ENCODE data around the gene ATP8B4. TPM values are rescaled to one million over a fixed set of nuclear protein-coding genes. Genes with fewer than 3 reads are reported as not detected.

ATP8B4 gene
- total and polyA plus RNA-seq, 2 donors from 2014 or later = 2.1 to 12.5 TPM

GRCh38 chr15:49809894-49810609 lies 309.0 kb downstream of the ATP8B4 start:
- no peaks in the 10 kb centered on the region for H3K4me1 ChIP-seq (ENCODE audit: control insufficient read depth in 2 of 3, insufficient read depth in 2 of 3, low read depth in 1 of 3, low read length in 3 of 3)
- no peak for TF ChIP-seq CTCF (IDR thresholded peaks at IDR 0.05; ENCODE audit: borderline replicate concordance, extremely low read depth, insufficient read depth)
- no peaks in the 10 kb centered on the region for H3K27me3 ChIP-seq (ENCODE audit: control insufficient read depth, insufficient read depth, low read length)
- H3K9ac ChIP-seq (ENCODE audit: low read length in 3 of 3) = no peak overlapping the region
- intact Hi-C loops (cut with DNase I) = no loop called here
- H3K4me3 ChIP-seq (ENCODE audit: low read length in 3 of 3) = no peak overlapping the region
- no peaks in the 10 kb centered on the region for H3K9me3 ChIP-seq (ENCODE audit: control insufficient read depth in 2 of 3, insufficient read depth in 1 of 3, low read length in 3 of 3)
- H3K27ac ChIP-seq (ENCODE audit: low read depth in 2 of 2, low read length in 2 of 2) = no peak overlapping the region
- FAIRE-seq (no peak), DNase-seq (no peak)
- no peaks in the 10 kb centered on the region for H3K36me3 ChIP-seq (ENCODE audit: control insufficient read depth in 2 of 3, insufficient read depth in 3 of 3, low read length in 3 of 3)

GRCh38 chr15:49808341-49808740 lies 310.7 kb downstream of the ATP8B4 start:
- Histone ChIP-seq H3K9ac (ENCODE audit: low read length in 3 of 3) (no peak overlapping the region), H3K27ac (ENCODE audit: low read depth in 2 of 2, low read length in 2 of 2) (no peak overlapping the region), H3K27me3 (ENCODE audit: control insufficient read depth, insufficient read depth, low read length) (no peaks in the 10 kb centered on the region), H3K4me1 (ENCODE audit: control insufficient read depth in 2 of 3, insufficient read depth in 2 of 3, low read depth in 1 of 3, low read length in 3 of 3) (no peaks in the 10 kb centered on the region), H3K9me3 (ENCODE audit: control insufficient read depth in 2 of 3, insufficient read depth in 1 of 3, low read length in 3 of 3) (no peaks in the 10 kb centered on the region), H3K36me3 (ENCODE audit: control insufficient read depth in 2 of 3, insufficient read depth in 3 of 3, low read length in 3 of 3) (no peaks in the 10 kb centered on the region), H3K4me3 (ENCODE audit: low read length in 3 of 3) (no peak overlapping the region)
- FAIRE-seq (no peak), DNase-seq (no peak)
- intact Hi-C loops (cut with DNase I) = no loop called here
- TF ChIP-seq CTCF (IDR thresholded peaks at IDR 0.05; ENCODE audit: borderline replicate concordance, extremely low read depth, insufficient read depth) = no peak

Other genes starting within 250 kb of the ATP8B4 start
- gene SLC27A2, start 63.0 kb upstream of the ATP8B4 start, total RNA-seq = 26.5 TPM
- gene SLC27A2, start 63.0 kb upstream of the ATP8B4 start, polyA plus RNA-seq (ENCODE audit: insufficient read depth, low read depth, low replicate concordance) = 31.2 TPM
- gene HDC, start 146.5 kb upstream of the ATP8B4 start, total RNA-seq = 12.9 TPM
- gene HDC, start 146.5 kb upstream of the ATP8B4 start, polyA plus RNA-seq (ENCODE audit: insufficient read depth, low read depth, low replicate concordance) = not detected
- gene GABPB1, start 236.0 kb upstream of the ATP8B4 start, total RNA-seq = 20.6 TPM
- gene GABPB1, start 236.0 kb upstream of the ATP8B4 start, polyA plus RNA-seq (ENCODE audit: insufficient read depth, low read depth, low replicate concordance) = 6.2 TPM

All from kidney (tissue), 14 donors.